Astrocyte (in vitro differentiated cells and primary cell): Measurements from ENCODE around the gene DERA.

ENCODE experiments used
- EZH2 ChIP-seq: IDR thresholded peaks from 2 replicates; pipeline ENCODE4 v1.6.1; 2012; ENCODE audit warnings: mild to moderate bottlenecking, low read length, inconsistent platforms; ENCODE audit not compliant: insufficient read depth
- TF ChIP-seq, protein P1 (sequence below): IDR thresholded peaks from 2 replicates; pipeline ENCODE4 v1.5.1; 2011; ENCODE audit warnings: low read depth, mild to moderate bottlenecking, inconsistent platforms, low read length, moderate library complexity; ENCODE audit not compliant: insufficient read depth

- no peak for TF ChIP-seq EZH2
- TF ChIP-seq, protein P1, sequence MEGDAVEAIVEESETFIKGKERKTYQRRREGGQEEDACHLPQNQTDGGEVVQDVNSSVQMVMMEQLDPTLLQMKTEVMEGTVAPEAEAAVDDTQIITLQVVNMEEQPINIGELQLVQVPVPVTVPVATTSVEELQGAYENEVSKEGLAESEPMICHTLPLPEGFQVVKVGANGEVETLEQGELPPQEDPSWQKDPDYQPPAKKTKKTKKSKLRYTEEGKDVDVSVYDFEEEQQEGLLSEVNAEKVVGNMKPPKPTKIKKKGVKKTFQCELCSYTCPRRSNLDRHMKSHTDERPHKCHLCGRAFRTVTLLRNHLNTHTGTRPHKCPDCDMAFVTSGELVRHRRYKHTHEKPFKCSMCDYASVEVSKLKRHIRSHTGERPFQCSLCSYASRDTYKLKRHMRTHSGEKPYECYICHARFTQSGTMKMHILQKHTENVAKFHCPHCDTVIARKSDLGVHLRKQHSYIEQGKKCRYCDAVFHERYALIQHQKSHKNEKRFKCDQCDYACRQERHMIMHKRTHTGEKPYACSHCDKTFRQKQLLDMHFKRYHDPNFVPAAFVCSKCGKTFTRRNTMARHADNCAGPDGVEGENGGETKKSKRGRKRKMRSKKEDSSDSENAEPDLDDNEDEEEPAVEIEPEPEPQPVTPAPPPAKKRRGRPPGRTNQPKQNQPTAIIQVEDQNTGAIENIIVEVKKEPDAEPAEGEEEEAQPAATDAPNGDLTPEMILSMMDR = no peak
Observed at GRCh38 chr12:16016748-16017147, 105.6 kb downstream of the DERA start.
